K562 (cell line): ENCODE data around the gene TRPC4. TPM values are rescaled to one million over a fixed set of nuclear protein-coding genes. Genes with fewer than 3 reads are reported as not detected.

ENCODE experiments used
- LARP7 ChIP-seq: fragments of 450-650 bp; IDR thresholded peaks from 2 replicates; pipeline ENCODE4 v1.6.1; 2016
- PHF21A ChIP-seq: fragments of 450-650 bp; IDR thresholded peaks from 2 replicates; pipeline ENCODE4 v1.6.1; 2017; ENCODE audit warnings: low read depth, borderline replicate concordance
- REST ChIP-seq, 2 experiments: fragments of 450-650 bp; formaldehyde crosslinking in 1 of 2; IDR thresholded peaks; 2 replicates each; pipeline versions ENCODE4 v1.4.0 to v1.6.1; 2014 to 2020; ENCODE audit warnings: mild to moderate bottlenecking in 2 of 2, borderline replicate concordance in 1 of 2, low read depth in 1 of 2
- SRSF3 ChIP-seq: fragments of 200-400 bp; formaldehyde crosslinking; IDR thresholded peaks from 2 replicates; pipeline ENCODE4 v1.6.1; 2016; ENCODE audit warnings: mild to moderate bottlenecking, low read length, moderate library complexity; ENCODE audit not compliant: insufficient read depth
- ZNF140 ChIP-seq: fragments of 250-450 bp; sonication (Bioruptor Pico); IDR thresholded peaks from 2 replicates; pipeline ENCODE4 v1.8.0; 2021; ENCODE audit warnings: moderate library complexity, mild to moderate bottlenecking, inconsistent platforms
- polyA plus RNA-seq, 8 experiments: library from polyadenylated mRNA; depleted of rRNA in 4 of 8; stranded (reverse) in 5 of 8; unstranded in 3 of 8; fragments of >200 nt; fragmentation: Nextera tagmentation in 2 of 8; fragmentation: Illumina TruSeq in 1 of 8; extraction: Ambion mirVana in 2 of 8; extraction: Trizol in 1 of 8; gene quantifications; 2 replicates each; pipeline versions ENCODE4 v1.2.1 to v1.2.3, GENCODE V29; 2011 to 2014; ENCODE audit warnings: inconsistent platforms in 1 of 8, missing spikeins in 1 of 8
- total RNA-seq, 7 experiments: library from RNA; depleted of rRNA in 6 of 7; stranded (reverse); fragments of >200 nt in 6 of 7; fragmentation: Illumina TruSeq in 2 of 7; extraction: Trizol in 2 of 7; gene quantifications; 2 replicates each; pipeline versions ENCODE4 v1.2.1 to v1.2.3, GENCODE V29; 2011 to 2021; ENCODE audit warnings: low replicate concordance in 1 of 7

The TRPC4 gene
- total and polyA plus RNA-seq, 9 of the 15 experiments (the other 6 are each of a cell fraction or from before 2014, with no cell fraction given) = 0.03 to 0.04 TPM; not detected in 7

- no peak for TF ChIP-seq ZNF140 (CRISPR knock-in tag)
- no peak for TF ChIP-seq LARP7
- no peak for TF ChIP-seq REST (IDR thresholded peaks at IDR 0.05; ENCODE audit: borderline replicate concordance)
- TF ChIP-seq REST (CRISPR knock-in tag; IDR thresholded peaks at IDR 0.05; ENCODE audit: low read depth) = no peak
- TF ChIP-seq PHF21A = no peak
- no peak for TF ChIP-seq SRSF3
Observed at GRCh38 chr13:37666036-37666435, 203.5 kb downstream of the TRPC4 start (continued).
